Measurements from ENCODE around the gene SRC.

The SRC gene

GRCh38 chr20:37342231-37343177, 3.4 kb upstream of the SRC start:
- peaks cover 47% of the 10 kb centered on the region for H3K4me1 ChIP-seq
- no peaks in the 10 kb centered on the region for H3K27me3 ChIP-seq
- H3K9ac ChIP-seq, result no peak overlapping the region
- peaks cover 8% of the 10 kb centered on the region for H4K20me1 ChIP-seq
- H3K27ac ChIP-seq, result no peak overlapping the region
- no peaks in the 10 kb centered on the region for H3K36me3 ChIP-seq
- no peak overlapping the region for H3K4me3 ChIP-seq
- TF ChIP-seq Cebpa-rat (IDR thresholded peaks at IDR 0.05), result no peak
- H3K4me2 ChIP-seq, result peak overlapping the region; percentile 45
- H3K9me3 ChIP-seq, result no peaks in the 10 kb centered on the region

- Histone ChIP-seq H3K9ac (no peak overlapping the region), H3K9me3 (no peaks in the 10 kb centered on the region), H3K27me3 (no peaks in the 10 kb centered on the region), H3K27ac (no peak overlapping the region), H3K36me3 (no peaks in the 10 kb centered on the region), H4K20me1 (peaks cover 17% of the 10 kb centered on the region), H3K4me3 (no peak overlapping the region), H3K4me2 (peak overlapping the region; percentile 45), H3K4me1 (peaks cover 46% of the 10 kb centered on the region)
- TF ChIP-seq Cebpa-rat (IDR thresholded peaks at IDR 0.05), result no peak
Measured at GRCh38 chr20:37343212-37343993, 2.5 kb upstream of the SRC start.

DNA sequence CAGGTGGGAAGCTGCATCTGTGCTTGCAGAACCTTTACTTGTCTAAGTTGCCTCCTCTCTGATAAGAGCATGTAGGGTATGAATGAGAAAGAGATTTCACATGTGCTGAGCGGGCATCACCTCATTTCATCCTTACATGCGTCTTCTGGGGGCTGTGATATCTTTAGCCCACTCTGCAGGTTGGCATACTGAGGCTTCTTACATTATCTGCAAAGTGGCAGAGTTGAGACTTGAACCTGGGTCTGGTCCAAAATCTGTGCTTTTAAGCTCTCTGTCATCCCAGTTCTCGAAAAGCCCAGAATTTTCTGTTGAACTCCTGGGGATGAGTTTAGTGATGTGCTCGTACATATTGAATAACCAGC, 2.0 kb upstream of the SRC start:
- Histone ChIP-seq H3K36me3 (no peaks in the 10 kb centered on the region), H3K27me3 (no peaks in the 10 kb centered on the region), H3K27ac (no peak overlapping the region), H4K20me1 (peaks cover 22% of the 10 kb centered on the region), H3K9ac (no peak overlapping the region), H3K9me3 (no peaks in the 10 kb centered on the region), H3K4me3 (no peak overlapping the region), H3K4me2 (peak overlapping the region; percentile 45), H3K4me1 (peaks cover 50% of the 10 kb centered on the region)
- TF ChIP-seq Cebpa-rat (IDR thresholded peaks at IDR 0.05), result no peak

DNA sequence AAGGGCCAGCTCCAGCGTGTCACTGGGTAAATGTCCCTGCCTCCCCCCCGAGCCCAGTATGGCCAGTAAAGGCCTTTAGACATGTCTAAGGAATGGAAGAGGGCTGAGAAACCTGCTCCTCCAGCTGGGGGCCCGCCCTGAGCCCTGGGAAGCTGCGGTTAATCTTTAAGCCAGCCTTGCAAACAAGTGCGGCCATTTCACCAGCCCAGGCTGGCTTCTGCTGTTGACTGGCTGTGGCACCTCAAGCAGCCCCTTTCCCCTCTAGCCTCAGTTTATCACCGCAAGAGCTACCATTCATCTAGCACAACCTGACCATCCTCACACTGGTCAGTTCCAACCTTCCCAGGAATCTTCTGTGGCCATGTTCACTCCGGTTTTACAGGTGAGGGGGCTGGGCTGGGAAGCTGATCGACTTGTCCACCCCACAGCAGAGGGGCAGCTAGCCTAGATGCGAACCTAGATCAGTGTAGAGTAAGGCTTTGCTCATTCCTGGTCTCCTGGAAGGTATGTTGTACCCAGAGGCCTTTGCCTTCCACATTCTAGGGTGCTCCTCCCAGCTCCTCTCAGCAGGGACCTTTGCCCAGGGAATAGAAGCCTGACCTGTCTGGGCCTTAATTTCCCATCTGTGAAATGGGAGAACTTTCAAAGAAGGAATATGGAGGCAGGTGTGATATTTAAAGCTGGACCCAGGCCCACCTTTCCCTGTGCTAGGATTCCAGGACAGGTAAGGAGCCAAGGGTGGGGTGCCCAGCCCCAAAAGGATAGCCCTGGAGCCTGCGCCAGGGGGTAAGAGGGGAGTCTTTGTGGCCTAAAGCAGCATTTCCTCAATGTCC, 1.2 kb upstream of the SRC start:
- Histone ChIP-seq H4K20me1 (peaks cover 30% of the 10 kb centered on the region), H3K4me1 (peaks cover 57% of the 10 kb centered on the region), H3K4me3 (peak overlapping the region; percentile 73), H3K27me3 (no peaks in the 10 kb centered on the region), H3K4me2 (peak overlapping the region; percentile 73), H3K36me3 (peaks cover 5% of the 10 kb centered on the region; the same call in 1 of the 2 replicates), H3K9me3 (no peaks in the 10 kb centered on the region), H3K9ac (0 out of 2 replicates have a peak overlapping the region, but pooled peaks have one; percentile 78), H3K27ac (peak overlapping the region; percentile 57; the same call in 1 of the 2 replicates)
- TF ChIP-seq Cebpa-rat (IDR thresholded peaks at IDR 0.05), result no peak

- H3K4me1 ChIP-seq, result peaks cover 65% of the 10 kb centered on the region
Measured at GRCh38 chr20:37346236-37346534, 245 bp downstream of the SRC start.

DNA sequence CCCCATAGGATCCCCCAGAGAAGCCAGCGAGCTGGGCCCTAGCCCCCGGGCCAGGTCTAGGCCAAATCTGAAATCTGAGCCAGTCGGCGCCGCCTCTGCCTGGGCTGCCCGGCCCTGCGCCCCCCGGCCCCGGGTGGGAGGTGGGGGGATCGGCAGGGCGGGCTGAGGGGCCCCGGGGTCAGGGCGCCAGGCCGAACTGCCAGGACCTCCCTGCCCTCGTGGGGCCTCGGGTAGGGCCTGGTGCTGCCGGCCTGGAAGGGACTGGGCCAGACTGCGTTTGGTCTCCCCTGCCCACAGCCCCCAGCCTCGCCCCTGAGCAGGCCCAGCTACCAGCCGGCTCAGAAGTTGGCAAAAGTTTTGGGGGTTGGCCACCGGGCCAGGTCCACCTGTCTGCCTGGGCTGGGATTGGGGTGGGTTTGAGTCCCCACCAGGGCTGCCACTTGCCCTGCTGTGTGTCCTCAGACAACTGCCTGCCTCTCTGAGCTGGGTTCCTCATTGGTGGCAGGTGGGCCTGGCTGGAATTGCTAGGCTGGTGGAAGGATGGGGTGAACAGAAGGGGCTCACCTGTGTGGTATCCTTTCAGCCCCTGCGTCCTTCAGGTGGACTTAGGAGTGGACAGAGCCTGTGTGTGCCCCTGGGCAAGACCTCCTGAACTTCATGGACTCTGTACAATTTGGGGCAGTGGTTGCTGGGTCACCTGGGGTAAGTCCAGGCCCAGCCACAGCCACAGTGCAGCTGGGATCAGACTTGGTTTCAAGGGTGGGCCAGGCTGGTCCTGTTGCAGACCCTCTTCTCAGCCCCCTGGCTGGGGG, 801 bp downstream of the SRC start:
- peak overlapping the region; percentile 78 for H3K9ac ChIP-seq
- peaks cover 65% of the 10 kb centered on the region for H3K4me1 ChIP-seq

More at GRCh38 chr20:37346236-37346534, 245 bp downstream of the SRC start:
- H4K20me1 ChIP-seq, result peaks cover 45% of the 10 kb centered on the region
- peak overlapping the region; percentile 57 for H3K27ac ChIP-seq
- peak overlapping the region; percentile 78 for H3K9ac ChIP-seq
- TF ChIP-seq Cebpa-rat (IDR thresholded peaks at IDR 0.05), result no peak
- peaks cover 20% of the 10 kb centered on the region for H3K36me3 ChIP-seq
- no peaks in the 10 kb centered on the region for H3K9me3 ChIP-seq
- H3K4me2 ChIP-seq, result peak overlapping the region; percentile 90
- peak overlapping the region; percentile 73 for H3K4me3 ChIP-seq
- H3K27me3 ChIP-seq, result no peaks in the 10 kb centered on the region

DNA sequence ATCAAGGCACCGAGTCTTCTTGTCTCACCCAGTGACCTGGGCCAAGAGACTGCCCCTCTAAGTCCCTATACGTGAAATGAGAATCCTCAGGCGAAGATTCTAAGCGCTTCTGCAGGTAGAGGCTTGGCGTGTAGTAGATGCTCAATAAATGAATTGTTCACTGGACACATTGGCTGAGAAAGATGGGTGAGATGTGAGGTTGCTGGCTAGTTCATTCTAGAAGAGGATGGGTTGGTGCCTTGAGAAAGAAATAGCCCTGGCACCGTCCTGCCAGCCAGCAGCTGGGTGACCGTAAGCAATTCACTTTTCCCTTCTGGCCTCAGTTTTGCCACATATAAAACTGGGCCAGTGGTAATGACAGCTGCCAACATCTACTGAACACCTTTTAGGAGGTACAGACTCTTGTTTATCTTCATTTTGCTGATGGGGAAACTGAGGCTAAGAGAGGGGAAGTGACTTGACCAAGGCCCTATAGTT, 1.4 kb downstream of the SRC start:
- peaks cover 32% of the 10 kb centered on the region for H3K36me3 ChIP-seq
- peak overlapping the region; percentile 90 for H3K4me2 ChIP-seq
- no peak for TF ChIP-seq Cebpa-rat (IDR thresholded peaks at IDR 0.05)
- peak overlapping the region; percentile 73 for H3K4me3 ChIP-seq
- H3K27ac ChIP-seq, result no peak overlapping the region
- peaks cover 57% of the 10 kb centered on the region for H4K20me1 ChIP-seq
- no peaks in the 10 kb centered on the region for H3K27me3 ChIP-seq
- peak overlapping the region; percentile 25; the same call in 1 of the 2 replicates for H3K9ac ChIP-seq
- peaks cover 70% of the 10 kb centered on the region for H3K4me1 ChIP-seq
- H3K9me3 ChIP-seq, result no peaks in the 10 kb centered on the region

More for the DNA sequence above, 801 bp downstream of the SRC start:
- Histone ChIP-seq H3K36me3 (peaks cover 25% of the 10 kb centered on the region), H4K20me1 (peaks cover 50% of the 10 kb centered on the region), H3K4me2 (peak overlapping the region; percentile 90), H3K9me3 (no peaks in the 10 kb centered on the region), H3K27ac (peak overlapping the region; percentile 56; the same call in 1 of the 2 replicates), H3K4me3 (peak overlapping the region; percentile 73), H3K27me3 (no peaks in the 10 kb centered on the region)
- no peak for TF ChIP-seq Cebpa-rat (IDR thresholded peaks at IDR 0.05)

DNA sequence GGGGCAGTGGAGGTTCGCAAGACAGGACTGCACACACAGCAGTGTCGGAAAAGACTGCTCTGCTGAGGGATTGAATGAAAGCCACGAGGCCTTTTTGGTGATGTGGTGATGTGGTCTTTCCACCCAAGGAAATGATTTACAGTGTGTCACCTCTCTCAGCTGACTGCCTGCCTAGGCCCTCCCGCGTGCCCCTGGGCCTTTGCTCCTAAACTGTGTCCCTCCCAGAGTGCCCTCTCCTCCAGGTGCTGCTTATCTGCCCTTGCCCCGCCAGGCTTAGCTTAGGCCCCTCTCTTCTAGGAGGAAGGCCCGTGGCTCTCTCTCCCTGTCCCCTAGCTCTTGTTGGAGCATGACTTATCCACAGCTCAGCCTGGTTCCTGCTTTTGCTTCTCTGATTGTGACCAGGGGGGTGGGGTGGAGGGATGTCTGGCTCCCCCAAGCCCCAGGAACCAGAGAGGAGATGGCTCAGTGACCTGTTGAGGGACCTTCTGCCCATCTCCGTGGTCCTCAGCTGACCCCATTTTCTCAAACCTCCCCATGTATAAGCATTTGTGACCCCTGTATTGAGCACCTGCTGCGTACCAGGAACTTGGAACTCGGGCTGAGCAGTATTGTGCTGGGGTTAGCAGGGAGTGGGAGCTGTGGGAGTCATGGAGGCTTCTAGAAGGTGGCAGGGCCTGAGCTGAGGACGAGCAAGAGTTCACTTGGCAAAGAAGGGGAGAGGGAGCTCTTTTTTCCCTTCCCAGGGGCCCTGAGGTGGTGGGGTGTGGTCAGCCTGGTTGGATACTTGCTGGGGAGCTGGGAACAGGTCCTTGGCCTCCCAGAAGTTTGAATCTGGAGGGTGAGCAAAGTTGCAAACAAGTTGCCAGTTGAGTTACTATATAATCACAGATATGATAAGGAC, 2.2 kb downstream of the SRC start:
- H3K27ac ChIP-seq, result peak overlapping the region; percentile 39; the same call in 1 of the 2 replicates
- H3K4me2 ChIP-seq, result peak overlapping the region; percentile 90
- H3K4me3 ChIP-seq, result no peak overlapping the region
- H3K9me3 ChIP-seq, result no peaks in the 10 kb centered on the region
- H3K4me1 ChIP-seq, result peaks cover 73% of the 10 kb centered on the region
- peaks cover 64% of the 10 kb centered on the region for H4K20me1 ChIP-seq
- peak overlapping the region; percentile 25 for H3K9ac ChIP-seq
- no peaks in the 10 kb centered on the region for H3K27me3 ChIP-seq
- H3K36me3 ChIP-seq, result peaks cover 39% of the 10 kb centered on the region
- TF ChIP-seq Cebpa-rat (IDR thresholded peaks at IDR 0.05), result no peak

All from BLaER1 (cell line).